Suprapubic skin (tissue), 4 donors: ENCODE results near the gene AOC2.
"Not testable (repeated sequence)": the region's sequence is repeated elsewhere in the genome, so short reads cannot be mapped to it uniquely, and the experiment has no call there.

Source experiments
- CTCF ChIP-seq, 2 donors: fragments of 200-600 bp in 1 of 2; fragments of 450-650 bp in 1 of 2; sonication (generic) in 1 of 2; IDR thresholded peaks; one replicate each; pipeline ENCODE4 v1.5.1; 2016 to 2019; ENCODE audit warnings: antibody characterized with exemption in 2 of 2, mild to moderate bottlenecking in 1 of 2, moderate library complexity in 1 of 2
- EP300 ChIP-seq: sonication (generic); formaldehyde crosslinking; IDR thresholded peaks from one replicate; pipeline ENCODE4 v1.6.1; 2017; ENCODE audit warnings: antibody characterized with exemption
- POLR2A ChIP-seq, 2 donors: fragments of 450-650 bp; IDR thresholded peaks; one replicate each; pipeline ENCODE4 v1.6.1; 2017; ENCODE audit warnings: antibody characterized with exemption in 2 of 2, mild to moderate bottlenecking in 2 of 2, moderate library complexity in 2 of 2
- POLR2AphosphoS5 ChIP-seq, 3 donors: sonication (generic); formaldehyde crosslinking; IDR thresholded peaks; one replicate each; pipeline ENCODE4 v1.6.1; 2017; ENCODE audit warnings: antibody characterized with exemption in 3 of 3

- not testable (repeated sequence) for TF ChIP-seq CTCF (IDR thresholded peaks at IDR 0.05); EP300; POLR2A (IDR thresholded peaks at IDR 0.05); POLR2AphosphoS5 (IDR thresholded peaks at IDR 0.05)
Observed at GRCh38 chr17:42867694-42868261, 23.4 kb downstream of the AOC2 start.
